Measurements from ENCODE around the gene CDH4. TPM values are rescaled to one million over a fixed set of nuclear protein-coding genes. Genes with fewer than 3 reads are reported as not detected.

Gene CDH4
- total and polyA plus RNA-seq, 2 of the 13 experiments (the other 11 are each of a cell fraction or from before 2014, with no cell fraction given) = not detected

- no peak overlapping the region for H3K27ac ChIP-seq (ENCODE audit: extremely low read length, insufficient read depth, low read length)
- POLR2A ChIA-PET = no interaction called here
- H3K9ac ChIP-seq (ENCODE audit: insufficient read depth, low read depth, low read length) = no peak overlapping the region
- no peak for ATAC-seq
- no peaks in the 10 kb centered on the region for H3K4me1 ChIP-seq (ENCODE audit: insufficient read depth, low read length)
- no peak overlapping the region for H3K4me3 ChIP-seq (replicated peaks in 1 of 3; ENCODE audit: insufficient read depth in 1 of 3, low read depth in 2 of 3, low read length in 3 of 3)
- FAIRE-seq = no peak
- no TSS peak for BruUV-seq (replicated peaks)
- CTCF ChIA-PET (ENCODE audit: low intra/inter-chr PET ratio, low total read pairs) = no interaction called here
- no peaks in the 10 kb centered on the region for H3K79me2 ChIP-seq (ENCODE audit: insufficient read depth, low read length)
- H3K27me3 ChIP-seq (ENCODE audit: control insufficient read depth in 1 of 2, insufficient read depth in 2 of 2, low read length in 2 of 2) = peaks cover 43 to 95% of the 10 kb centered on the region in 2 experiments
- WGBS (ENCODE audit: low lambda C conversion rate) = 15% methylated on average over 23 of the region's 23 CpGs
- DNase-seq (ENCODE audit: low spot score) = no peak
- H3K9me3 ChIP-seq (ENCODE audit: low read length) = no peaks in the 10 kb centered on the region
- H4K20me1 ChIP-seq (ENCODE audit: insufficient read depth, low read length) = no peaks in the 10 kb centered on the region; the same call in 1 of the 2 replicates
- H2AFZ ChIP-seq (ENCODE audit: low read length) = no peak overlapping the region
- intact Hi-C loops (cut with micrococcal nuclease; ENCODE audit: unreplicated experiment) = no loop called here
- in situ Hi-C loops (cut with HindIII; ENCODE audit: extremely low pct_ligation_motif_present, low pct_unique_long_range_greater_than_20kb) = loop anchor here (25.0 kb wide), 1 partner anchor 1816 kb away; no protein-coding TSS in a partner anchor
- no peak for TF ChIP-seq ZNF549 (CRISPR knock-in tag; IDR thresholded peaks at IDR 0.05)
- no peak for TF ChIP-seq JUN (CRISPR knock-in tag; IDR thresholded peaks at IDR 0.05)
- no peak for TF ChIP-seq ZBTB4 (CRISPR knock-in tag; IDR thresholded peaks at IDR 0.05; ENCODE audit: borderline replicate concordance)
- no peak for TF ChIP-seq STAT5B (CRISPR knock-in tag; IDR thresholded peaks at IDR 0.05)
- TF ChIP-seq IKZF4 (CRISPR knock-in tag; IDR thresholded peaks at IDR 0.05; ENCODE audit: borderline replicate concordance, low read depth, not compliant biosample characterization) = no peak
- TF ChIP-seq NFKB2 (CRISPR knock-in tag; IDR thresholded peaks at IDR 0.05; ENCODE audit: borderline replicate concordance) = no peak
- H3K4me2 ChIP-seq (ENCODE audit: low read depth, low read length) = no peak overlapping the region
- no peaks in the 10 kb centered on the region for H3K36me3 ChIP-seq (replicated peaks in 1 of 2; ENCODE audit: control insufficient read depth in 1 of 2, insufficient read depth in 2 of 2, low read length in 2 of 2)
Observed at GRCh38 chr20:61877776-61878477, 625.9 kb downstream of the CDH4 start.

All from HepG2 (cell line).